Measurements from ENCODE around the gene HEPHL1.
A peak's percentile ranks its signal among the peaks of the same experiment; 100 is the strongest.
"Not testable (repeated sequence)": the region's sequence is repeated elsewhere in the genome, so short reads cannot be mapped to it uniquely, and the experiment has no call there.

HEPHL1 gene

DNA sequence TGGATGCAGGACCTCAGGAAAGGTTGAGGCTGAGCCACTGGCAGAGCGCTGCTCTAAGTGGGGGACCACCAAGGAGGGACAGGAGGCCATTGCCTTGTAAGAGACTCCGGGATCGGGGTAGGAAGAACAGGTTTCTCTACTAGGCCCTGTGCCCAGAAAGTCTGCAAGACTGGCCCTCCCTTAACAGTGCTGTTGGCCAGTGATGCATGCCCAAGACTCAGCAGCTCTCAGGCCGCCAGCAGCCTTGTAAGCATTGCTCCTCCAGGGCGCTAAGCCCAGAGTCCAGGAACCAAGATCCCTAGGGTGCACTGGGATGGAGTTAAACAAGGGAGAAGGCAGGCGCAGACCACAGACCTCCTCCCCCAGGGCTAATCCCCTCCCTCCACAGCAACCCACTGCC is 68.2 kb downstream of the HEPHL1 start:
- DNase-seq, result no peak

DNA sequence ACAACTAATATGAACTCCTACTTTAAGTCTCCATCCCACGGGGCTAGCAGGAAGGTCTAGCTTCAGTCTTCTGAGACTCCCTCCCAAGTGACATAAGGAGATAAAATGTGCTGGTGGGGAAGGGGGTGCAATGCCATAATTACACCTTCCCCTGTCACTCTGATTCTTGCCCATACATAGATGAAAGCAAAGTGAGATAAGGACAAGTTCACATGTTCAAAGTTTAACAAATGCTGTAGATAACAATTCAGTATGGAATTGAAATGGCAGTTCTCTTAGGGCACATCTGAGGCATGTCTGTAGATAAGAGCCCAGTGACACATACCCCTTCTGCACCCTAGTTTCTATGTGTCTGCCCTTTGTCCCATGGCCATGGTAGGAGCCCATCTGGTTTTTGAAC is 69.2 kb downstream of the HEPHL1 start:
- no peak for DNase-seq

DNA sequence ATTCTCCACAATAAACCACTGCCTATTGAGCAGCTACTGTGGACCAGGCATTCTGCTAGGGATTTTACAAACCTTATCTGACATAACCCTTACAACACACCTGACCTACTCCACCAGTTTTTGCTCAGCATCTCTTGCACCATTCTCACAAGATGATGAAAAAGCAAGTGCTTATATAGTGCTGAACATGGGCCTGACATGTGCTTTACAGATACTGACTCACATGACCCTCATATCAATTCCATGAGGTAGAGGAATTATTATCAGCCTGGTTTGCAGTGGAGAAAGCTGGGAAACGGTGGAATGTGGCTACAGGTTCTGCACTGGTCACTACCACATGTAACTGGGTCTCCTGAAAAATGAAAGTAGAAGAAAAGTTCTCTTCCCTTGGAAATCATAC is 69.9 kb downstream of the HEPHL1 start:
- DNase-seq, result no peak

DNA sequence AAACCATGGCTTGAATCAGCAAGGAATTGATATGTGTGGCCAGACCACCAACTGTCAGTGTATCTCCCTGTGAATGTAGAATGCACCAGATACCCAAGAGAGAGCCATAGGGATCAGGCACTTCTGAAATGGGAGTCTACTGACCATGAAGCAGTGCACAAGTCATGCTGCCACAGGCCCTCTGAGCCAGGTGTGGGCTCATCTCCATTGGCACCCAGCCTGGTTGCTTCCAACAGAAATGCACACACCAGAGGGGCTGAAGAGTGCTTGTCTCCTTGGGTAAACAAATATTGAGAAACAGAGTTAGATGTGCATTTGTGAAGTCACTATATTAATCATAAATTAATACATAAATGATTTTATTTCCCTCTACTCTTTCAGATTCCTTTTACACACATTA is 79.1 kb downstream of the HEPHL1 start:
- DNase-seq, result no peak

DNA sequence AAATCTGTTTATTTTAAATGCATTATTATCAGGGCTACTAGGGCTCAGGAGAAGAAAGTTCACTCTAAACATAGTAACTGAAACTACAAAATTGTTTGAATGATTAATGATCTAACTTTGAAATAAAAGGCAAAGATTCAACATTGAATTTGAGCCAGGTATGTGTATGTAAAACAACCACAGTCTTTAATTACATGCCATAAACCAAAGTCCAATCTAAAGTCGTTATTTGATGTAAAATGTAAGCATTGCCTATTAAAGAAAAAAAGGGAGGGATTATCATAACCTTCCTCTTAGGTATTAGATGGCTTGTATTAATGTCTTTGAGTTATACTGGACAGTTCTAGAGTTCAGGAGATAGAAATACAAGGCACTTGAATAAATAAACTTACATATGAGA is 82.3 kb downstream of the HEPHL1 start:
- no peak for DNase-seq

DNA sequence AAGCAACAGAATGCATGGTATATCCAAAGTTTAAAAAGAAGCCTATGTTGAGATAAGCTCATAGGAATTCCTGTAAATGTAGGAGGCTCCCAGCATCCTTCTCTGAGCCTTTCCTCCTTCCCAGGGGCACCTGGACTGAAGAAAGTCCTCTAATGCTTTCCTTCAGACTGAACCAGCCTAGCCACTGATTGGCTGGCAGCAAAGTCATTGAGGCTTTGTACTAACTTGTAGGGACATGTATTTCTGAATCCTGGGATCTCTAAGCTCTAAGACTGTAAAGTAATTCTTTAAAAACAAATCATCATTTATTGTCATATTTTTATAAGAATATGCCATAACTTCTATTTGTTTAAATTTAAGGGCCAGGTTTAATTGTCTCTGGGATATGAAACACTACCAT is 83.6 kb downstream of the HEPHL1 start:
- DNase-seq, result no peak

DNA sequence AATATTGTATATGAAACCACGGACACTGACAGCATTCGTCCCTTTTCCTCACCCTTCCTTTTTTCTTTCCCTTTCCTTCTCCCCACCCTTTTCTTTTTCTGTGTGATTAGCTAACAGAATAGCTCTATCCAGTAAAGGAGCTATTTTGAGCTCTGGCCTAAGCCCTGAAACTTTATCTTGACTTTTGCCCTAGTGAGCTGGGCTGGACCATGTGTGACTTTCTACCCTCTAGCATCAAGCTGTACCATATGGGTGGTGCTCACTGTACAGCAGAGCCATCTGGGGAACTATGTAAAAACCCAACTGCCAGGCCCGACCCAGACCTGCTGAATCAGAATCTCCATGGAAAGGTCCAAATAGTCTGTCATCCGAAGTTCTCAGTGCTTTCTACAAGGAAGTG is 85.6 kb downstream of the HEPHL1 start:
- DNase-seq, result no peak

DNA sequence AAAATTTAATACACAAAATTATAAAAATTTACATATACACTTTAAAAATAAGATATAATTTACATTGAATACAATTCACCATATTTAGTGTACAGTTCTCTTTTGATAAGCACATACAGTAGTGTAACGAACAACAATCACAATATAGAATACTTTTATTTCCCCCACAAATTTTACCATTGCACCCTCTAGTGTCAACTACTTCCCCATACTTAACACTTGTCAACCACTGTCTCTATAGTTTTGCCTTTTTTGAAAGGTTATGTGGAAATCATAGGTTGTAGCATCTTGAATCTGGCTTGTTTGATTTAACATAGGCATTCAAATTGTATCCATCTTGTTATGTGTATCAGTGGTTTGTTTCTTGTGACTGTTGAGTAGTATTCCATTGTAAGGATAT is 86.2 kb downstream of the HEPHL1 start:
- no peak for DNase-seq

DNA sequence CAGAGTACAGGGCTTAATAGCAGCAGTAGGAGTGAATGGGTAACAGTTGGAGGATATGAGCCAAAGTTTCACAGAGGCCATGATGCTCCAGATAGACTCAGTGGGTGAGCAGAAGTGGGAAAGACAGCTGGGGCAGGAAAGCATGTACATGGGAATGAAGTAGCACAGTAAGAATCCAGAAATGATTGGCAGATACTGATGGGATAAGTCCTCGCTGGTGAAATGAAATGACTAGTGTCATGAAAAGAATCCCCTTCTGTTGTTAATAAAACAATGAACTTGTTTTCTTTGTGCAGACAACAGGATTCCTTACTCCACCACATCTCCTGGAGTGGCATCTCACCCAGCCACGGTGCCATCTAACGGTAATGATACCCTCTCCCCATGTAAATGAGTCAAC is 90.1 kb downstream of the HEPHL1 start:
- no peak for DNase-seq

DNA sequence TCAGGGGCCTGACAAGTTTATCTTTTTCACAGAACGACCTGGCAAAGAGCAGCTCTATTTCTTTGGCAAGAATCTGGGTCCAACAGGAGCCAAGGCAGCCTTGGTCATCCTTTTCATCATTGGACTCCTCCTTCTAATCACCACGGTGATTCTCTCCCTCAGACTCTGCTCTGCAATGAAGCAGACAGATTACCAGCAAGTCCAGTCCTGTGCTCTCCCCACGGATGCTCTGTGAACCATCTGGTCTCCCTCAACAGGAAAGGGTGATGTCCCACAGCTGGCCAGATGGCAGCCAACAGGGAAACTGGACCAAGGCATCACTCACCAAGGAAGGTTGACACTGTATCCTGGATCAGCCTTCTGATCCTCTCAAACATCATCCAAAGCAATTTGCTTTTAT is 90.5 kb downstream of the HEPHL1 start:
- DNase-seq, result no peak

DNA sequence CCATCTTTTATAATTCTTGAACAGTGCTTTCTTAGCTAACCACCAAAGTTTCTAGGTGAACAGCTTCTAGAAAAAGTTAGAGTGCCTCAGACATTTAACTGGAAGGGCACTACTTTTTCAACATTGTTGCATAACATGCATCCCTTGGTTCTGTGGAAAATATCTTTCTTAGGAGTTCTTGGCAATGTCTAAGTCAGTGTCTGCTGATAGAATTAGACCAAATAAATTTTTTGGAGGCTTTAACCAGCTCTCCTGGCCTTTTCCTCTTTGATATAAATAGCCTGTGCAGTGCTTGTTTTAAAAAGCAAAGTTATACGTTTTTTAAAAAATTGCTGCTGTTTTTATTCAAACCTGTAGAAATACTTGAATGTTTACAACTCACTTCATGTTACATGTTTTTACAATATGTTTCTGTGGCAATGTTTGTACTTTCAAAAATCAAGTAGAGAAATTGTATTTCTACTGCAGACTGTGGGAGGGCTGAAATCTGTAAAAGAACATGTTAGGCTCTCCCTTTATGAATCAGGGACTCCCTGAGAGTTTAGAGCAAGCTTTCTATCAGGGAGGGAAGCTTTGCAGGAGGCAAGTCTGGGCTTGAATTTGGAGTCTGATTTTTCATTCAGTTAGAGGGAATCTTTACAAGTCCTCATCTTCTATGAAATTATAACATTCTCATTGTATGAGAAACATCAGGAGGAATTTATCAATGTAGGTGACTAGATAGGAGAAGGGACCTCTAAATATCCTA is 91.2 kb downstream of the HEPHL1 start:
- no peak for DNase-seq

DNA sequence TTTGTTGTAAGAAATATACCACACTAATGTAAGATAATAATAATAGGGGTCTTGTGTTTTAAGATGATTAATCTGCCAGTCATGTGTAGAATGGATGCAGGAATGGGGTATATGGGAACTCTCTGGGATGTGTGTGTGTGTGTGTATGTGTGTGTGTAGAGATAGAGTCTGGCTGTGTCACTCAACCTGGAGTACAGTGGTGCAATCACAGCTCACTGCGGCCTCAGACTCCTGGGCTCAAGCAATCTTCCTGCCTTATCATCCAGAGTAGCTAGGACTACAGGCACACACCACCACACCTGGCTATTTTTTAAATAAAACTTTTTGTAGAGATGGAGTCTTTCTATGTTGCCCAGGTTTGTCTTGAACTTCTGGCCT is 96.0 kb downstream of the HEPHL1 start:
- no peak for DNase-seq

DNA sequence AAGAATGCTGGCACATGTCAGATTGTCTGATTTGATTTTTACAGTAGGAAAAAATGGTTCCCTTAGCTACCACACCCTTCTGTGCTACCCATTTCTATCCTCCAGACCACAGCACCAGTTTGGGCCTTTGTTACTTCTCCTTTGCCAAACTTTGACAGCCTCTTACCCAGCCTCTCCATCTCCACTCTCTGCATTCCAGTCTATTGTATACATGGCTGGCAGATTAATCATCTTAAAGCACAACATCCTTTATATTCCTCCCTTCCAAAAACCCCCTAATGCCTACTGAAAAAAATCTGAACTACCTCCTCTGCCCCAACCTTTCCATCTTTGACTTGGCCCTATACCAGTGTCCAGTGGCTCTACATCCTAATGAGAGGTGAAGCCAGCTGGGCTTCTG is 96.7 kb downstream of the HEPHL1 start:
- no peak for DNase-seq

DNA sequence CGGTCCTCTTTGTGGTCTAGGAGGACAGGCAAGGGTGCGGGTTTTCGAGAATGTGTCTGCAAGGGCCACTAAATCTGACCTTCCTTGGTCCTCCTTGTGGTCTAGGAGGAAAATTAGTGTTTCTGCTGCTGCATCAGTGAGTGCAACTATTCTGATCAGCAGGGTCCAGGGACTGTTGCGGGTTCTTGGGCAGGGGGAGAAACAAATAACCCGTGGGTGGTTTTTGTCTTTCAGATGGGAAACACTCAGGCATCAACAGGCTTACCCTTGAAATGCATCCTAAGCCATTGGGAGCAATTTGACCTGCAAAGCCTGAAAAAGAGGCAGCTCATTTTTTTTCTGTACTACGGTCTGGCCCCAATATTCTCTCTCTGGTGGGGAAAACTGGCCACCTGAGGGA is 98.5 kb downstream of the HEPHL1 start:
- not testable (repeated sequence) for DNase-seq

DNA sequence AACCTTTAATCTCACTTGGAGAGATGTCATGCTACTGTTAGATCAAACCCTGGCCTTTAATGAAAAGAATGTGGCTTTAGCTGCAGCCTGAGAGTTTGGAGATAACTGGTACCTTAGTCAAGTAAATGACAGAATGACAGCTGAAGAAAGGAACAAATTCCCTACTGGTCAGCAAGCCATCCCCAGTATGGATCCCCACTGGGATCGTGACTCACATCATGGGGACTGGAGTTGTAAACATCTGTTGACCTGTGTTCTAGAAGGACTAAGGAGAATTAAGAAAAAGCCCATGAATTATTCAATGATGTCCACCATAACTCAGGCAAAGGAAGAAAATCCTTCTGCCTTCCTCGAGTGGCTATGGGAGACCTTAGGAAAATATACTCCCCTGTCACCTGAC is 99.4 kb downstream of the HEPHL1 start:
- not testable (repeated sequence) for DNase-seq

DNA sequence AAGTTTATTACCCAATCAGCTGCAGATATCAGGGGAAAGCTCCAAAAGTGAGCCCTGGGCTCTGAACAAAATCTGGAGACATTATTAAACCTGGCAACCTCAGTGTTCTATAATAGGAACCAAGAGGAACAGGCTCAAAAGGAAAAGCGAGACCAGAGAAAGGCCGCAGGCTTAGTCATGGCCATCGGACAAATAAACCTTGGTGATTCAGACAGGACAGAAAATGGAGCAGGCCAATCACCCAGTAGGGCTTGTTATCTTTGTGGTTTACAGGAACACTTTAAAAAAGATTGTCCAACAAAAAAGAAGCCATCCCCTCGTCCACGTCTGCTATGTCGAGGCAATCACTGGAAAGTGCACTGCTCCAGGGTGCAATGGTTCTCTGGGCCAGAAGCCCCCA is 99.8 kb downstream of the HEPHL1 start:
- DNase-seq, result no peak

DNA sequence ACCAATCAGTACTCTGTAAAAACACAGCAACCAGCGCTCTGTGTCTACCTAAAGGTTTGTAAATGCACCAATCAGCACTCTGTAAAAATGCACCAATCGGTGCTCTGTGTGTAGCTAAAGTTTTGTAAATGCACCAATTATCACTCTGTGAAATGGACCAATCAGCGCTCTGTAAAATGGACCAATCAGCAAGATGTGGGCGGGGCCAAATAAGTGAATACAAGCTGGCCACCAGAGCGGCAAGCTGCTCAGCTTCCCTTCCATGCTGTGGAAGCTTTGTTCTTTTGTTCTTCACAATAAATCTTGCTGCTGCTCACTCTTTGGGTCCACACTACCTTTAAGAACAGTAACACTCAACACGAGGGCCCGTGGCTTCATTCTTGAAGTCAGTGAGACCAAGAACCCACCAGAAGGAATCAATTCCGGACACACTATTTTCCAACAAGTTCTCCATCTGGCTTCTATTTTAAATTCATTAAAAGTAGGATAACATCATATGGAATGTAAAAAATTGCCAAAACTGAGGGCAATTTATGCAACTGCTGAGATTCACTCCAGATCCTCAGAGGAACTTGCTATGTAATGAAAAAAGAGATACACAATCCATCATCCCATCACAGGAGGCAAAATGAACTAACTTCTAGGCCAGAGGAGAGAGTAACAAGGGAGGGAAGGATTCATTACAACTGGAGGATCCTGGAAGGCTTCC is 104.4 kb downstream of the HEPHL1 start:
- no peak for DNase-seq

DNA sequence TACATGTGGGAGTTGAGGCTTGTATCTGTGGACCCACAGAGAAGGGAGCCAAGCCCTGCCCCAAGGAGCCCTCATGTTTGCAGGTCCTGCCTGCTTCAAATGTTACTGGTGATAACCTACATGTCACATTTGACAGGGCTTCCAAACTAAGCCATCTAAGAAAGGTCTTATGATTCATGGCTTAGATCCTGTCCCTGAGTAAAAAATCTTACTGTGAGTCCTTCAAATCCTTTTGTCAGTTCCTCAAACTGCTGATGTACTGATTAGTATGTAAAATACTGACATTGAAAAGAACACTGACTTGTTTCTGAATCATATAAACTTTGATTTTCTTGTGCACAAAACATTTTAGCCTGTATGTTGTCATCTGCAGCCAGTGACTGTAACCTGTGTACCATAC is 106.5 kb downstream of the HEPHL1 start:
- peak in 2 of 4 experiments; percentile 34 to 41 for DNase-seq

DNA sequence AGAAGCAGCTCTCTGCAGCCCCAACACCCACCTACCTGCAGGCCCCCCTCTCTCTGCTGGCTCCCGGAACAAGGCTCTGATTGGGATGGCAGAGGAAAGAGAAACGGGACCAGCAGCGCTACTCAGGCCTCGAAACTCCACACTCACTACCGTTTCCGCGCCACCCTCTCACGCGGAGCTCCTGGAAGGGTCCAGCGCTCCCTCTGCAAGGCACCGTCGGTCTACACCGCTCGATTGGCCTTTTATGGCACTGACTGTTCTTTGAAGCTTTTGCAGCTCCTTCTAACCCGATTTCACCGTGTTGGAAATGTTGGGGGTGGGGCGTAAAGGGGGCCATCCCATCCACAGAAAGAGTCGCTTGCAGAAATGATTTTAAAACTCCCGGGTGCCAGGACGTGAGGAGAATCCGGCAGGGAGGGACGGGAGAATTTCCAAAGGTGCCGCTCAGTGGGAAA is 107.2 kb downstream of the HEPHL1 start:
- peak; percentile 16 to 54 (median 39) for DNase-seq

DNA sequence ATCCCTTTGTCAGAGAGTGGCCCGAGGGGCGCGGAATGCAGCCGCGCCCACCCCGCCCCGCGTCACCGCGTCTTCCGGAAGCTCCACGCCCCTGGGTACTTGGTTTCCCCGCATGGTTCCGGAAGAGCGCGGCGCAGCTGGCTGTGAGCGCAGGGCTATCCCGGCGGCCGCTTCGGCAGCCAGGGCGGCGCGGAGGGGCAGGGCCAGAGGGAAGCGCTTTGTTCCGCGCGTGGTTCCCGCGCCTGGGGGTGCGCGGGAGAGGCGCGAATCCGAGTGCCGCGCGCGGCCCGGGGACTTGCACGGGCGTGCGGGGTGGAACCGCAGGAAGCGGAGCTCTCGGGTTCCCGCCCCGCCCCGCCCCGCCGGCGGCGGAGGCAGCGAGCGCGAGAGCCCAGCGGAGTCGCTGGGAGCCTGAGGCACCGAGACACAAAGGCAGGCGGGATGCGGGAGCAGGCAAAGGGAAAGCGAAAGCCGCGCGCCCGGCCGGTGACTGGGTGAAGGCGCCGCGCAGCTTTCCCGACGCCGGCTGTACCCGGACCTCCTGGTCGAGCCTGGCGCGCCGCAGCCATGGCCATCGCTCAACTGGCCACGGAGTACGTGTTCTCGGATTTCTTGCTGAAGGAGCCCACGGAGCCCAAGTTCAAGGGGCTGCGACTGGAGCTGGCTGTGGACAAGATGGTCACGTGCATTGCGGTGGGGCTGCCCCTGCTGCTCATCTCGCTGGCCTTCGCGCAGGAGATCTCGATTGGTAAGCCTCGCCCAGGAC is 107.8 kb downstream of the HEPHL1 start, which contains the start of gene PANX1:
Gene PANX1, plus strand, starts transcription at position 96 of the 766 bp plus-strand sequence. Its CDS starts 472 bp downstream, at position 568.
- DNase-seq, result peak; percentile 78 to 95 (median 88)

DNA sequence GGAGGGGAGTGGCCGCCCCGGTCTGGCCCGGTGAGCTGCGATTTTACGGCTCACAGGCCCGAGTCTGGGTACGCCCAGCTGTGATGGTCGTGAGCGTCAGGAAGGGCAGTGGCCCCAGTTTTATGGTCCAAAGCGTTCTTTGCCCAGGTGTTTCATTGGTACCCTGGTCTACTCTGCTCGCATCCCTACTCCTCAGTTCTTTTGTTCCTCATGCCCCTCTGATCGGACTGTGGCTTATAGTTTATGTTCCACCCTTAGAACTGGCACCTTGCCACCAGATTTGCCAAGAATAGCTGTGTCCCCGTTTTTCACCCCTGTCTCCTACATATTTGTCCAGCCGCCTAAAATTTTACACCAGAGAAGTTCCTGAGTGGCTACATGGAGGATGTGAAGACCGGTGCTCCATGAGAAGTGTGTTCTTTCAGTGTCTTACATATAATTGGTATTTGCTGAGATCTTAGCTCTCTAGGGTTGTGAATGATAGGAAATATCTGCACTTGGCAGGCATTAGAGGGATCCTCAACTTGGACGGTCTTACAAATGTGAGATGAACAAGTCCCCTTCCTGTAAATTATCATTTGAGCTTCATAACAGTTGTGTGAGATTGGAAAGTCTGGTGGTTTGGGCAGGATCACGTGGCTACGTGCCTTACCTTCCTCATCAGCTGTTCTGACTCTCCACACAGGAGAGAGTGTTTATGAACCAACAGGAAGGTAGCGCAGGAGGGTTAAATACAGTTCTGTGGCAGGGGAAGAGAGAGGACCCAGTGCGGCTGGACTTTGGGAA is 108.6 kb downstream of the HEPHL1 start:
- peak in 3 of 4 experiments; percentile 24 to 43 (median 25) for DNase-seq

DNA sequence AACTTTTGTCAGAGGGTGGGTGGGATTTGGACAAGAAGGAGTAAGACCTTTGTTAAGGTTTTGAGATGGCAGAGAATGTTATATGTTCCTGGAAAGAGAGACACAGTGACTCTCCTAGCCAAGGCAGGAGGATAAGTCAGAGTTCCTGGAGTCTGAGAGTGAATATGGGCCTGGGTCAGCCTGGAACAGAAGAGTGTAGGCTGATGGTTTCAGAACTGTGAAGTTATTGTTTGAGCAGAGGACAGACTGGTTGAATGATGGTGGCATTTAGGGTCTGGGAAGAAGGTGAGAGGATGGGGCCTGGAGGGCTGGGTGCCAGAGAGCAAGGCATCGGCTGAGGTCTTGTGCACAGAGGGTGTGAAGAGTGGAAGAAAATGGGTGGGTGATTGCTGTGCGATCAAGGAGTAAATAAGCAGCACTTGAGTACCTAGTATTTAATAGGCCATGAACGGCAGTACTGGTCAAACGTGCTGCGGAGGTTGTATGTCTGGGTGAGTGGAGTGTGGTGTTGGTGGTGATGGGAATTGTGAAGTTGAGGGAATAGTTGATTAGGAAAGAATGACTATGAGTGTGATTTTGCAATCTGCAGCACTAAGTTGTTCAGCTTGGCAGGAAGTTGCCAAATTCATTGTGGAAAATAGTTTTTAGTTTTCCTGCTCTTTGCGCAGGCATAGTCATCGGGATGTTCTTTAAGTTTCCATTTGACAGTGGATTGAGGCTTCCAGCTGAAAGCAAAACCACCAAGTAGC is 109.3 kb downstream of the HEPHL1 start:
- DNase-seq, result peak; percentile 55 to 83 (median 69)

Data from suppressor macrophage (primary cell).